Choroid plexus epithelial cell (primary cell): ENCODE measurements around the gene PTRHD1.

Source experiments
- DNase-seq: peaks from one replicate; pipeline ENCODE4 v3.0.0-alpha.2; 2010; ENCODE audit warnings: low read depth
- H3K4me3 ChIP-seq: 2 replicates; pipeline ENCODE4 v1.5.1; 2011; ENCODE audit warnings: low read depth, mild to moderate bottlenecking, control low read depth, low read length, moderate library complexity
- CTCF ChIP-seq: conservative IDR thresholded peaks from 2 replicates; pipeline ENCODE4 v1.5.1; 2011; ENCODE audit warnings: low read depth, mild to moderate bottlenecking, control low read depth, inconsistent platforms, low read length, moderate library complexity

PTRHD1 gene

DNA sequence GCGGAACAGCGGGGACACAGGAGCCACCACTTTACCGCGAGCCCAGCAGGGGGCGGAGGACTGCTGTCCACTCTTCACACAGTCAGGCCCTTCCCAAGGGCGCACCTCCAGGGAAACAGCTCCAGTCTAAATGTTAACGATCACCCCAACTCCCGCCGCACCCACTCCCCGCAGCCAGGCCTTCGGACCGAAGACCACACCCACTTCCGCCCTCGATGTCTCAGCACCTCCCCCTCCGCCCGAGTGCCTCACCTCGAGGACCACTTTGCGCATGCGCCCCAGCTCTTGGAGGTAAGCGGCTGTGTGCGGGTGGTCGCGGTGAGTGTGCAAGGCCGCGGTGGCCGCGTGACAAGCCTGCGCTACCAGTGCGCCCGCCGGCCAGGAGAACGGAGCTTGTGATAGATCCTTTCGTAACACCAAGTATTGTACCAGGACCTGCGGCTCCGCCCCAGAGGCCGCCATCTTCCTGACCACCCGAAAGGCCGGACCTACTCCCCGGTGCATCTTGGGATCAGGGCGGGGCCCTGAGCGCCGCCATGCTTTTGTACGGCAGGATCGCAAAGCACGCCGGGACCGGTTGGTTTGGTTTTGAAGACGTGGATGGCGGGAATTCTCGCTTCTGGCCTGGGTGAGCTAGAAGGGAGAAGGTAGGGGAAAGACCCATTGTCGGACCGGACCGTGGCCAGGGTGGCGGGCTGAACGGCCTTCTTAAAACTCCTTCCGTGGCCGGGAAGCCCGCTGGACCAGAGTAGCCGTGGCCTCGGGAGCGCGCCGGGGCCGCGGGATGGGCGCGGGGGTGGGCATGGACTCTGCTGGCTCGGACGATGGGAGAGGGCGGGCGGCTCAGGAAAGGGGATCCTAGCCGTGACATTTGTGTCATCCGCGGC lies at the start of gene PTRHD1, which contains the start of gene CENPO:
PTRHD1 (minus strand) TSS at position 518 of the 887 bp plus-strand sequence; CDS start at position 504, 14 bp downstream.
CENPO (plus strand) TSS at position 552 of the 887 bp plus-strand sequence. CDS start 495 bp downstream, outside the sequence.
- DNase-seq: peak; percentile 98
- TF ChIP-seq CTCF: peak; percentile 67
- peak within 1 kb of the TSS; percentile 95 for H3K4me3 ChIP-seq

DNA sequence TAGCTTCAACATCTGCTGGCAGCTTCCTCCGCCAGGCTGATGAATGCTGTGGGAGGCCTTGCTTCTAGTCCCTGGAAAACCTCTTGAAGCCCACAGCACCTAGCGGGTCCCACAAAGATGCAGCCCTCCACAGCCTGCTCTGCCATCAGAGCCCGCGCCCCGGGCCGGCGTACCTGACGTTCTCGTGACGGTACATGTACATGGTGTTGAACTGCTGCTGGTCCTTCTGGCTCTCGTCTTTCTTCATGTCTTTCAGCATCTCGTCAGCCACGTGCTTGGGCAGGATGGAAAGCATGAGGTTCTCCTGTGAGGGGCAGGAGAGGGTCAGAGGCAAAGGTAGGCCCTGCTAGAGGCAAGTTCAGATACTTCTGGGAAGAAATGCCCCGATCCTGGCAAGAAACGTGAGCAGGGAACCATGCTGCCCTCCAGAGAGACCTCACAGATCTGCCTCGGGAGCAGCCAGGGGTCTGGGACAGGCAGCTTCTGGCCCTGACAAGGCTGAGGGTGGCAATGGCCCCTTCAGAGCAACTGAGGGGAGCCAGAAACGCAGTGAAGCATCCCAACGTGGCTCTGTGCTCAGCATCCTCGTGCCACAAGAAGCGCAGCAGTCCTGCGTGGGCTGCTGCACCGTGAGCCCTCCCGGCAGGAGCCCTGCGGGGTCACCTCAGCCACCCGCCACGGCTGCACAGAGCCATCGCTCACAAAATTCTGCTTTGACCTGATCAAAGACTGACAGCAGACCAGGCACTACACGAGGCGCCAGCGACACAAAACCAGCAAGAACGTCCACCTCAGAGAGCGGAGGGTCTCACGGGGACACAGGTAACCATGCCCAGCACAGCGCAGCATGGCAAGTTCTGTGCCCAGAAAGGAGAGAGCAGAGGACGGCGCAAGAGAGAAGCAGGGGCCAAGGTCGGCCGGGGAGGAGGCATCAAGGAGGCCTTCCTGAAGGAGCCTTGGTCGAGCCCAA lies 49.2 kb upstream of the PTRHD1 start:
- no peak for TF ChIP-seq CTCF
- no peak overlapping the region for H3K4me3 ChIP-seq
- DNase-seq: no peak

DNA sequence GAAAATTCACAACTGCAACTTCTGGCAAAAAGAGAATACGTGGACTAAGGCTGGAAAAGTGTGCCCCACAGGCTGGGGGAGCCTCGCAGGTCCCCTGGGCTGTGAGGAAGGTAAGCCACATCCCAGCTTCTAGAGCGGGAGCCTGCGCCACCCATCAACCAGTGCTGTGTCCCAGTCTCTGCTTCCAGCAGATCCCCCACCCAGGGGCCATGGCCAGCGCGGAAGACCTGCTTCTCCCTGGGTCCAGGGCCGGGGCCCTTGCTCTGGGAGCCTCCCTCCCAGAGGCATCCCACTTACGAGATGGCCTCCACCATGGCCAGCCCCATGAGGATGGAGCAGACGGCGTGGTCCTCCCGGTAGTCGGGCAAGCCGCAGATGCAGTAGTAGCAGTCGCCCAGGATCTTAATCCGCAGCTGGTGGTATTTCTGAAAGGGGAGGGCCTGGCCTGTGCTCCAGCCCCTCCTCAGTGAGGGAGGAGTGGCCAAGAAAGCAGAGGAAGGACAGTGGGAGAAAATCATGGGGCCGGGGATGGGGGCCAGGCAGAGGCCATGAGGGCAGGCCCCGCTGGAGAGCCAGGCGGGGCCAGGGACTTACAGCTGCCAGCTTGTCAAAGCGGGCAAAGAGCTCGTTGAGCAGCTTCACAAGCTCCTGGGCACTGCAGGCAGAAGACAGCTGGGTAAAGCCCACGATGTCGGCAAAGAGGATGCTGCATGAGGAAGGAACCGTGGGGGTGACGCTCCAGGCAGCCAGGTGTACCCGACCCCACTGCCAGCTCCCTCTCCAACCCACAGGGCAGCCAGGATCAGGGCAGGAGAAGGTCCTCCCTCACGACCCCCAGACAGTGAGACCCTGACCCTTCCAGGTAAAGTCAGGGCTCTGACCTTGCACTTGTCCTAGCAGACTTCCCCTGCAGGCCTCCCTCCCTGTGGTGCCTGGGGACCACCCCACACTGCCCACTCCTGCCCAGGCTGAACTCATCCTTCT lies 48.1 kb upstream of the PTRHD1 start:
- TF ChIP-seq CTCF: no peak
- no peak for DNase-seq
- H3K4me3 ChIP-seq: no peak overlapping the region

- no peak overlapping the region for H3K4me3 ChIP-seq
- TF ChIP-seq CTCF: no peak
- no peak for DNase-seq
Measured at GRCh38 chr2:24840164-24840869, 47.1 kb upstream of the PTRHD1 start.

DNA sequence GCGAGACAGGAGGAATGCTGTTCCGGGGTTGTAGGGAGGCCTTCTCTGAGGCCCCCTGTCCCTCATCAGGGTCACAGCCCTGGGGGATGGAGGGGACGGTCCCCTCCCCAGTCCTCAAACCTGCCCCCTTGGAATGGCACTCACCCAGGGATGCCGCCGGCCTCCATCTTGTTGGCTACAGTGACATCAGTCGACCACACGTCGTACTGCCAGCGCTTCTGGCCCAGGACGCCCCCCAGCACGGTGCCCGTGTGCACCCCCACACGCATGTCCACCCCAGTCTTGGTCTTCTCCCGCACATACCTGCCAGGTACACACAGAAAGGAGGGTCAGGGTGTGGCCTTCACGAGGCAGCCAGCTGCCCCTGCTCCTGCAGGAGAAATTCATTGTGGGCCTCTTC lies 46.5 kb upstream of the PTRHD1 start:
- DNase-seq: no peak
- no peak for TF ChIP-seq CTCF
- H3K4me3 ChIP-seq: no peak overlapping the region
